Ureter (tissue), 1 donor: Measurements from ENCODE around the gene BMF. TPM values are rescaled to one million over a fixed set of nuclear protein-coding genes. Genes with fewer than 3 reads are reported as not detected.

ENCODE experiments used
- DNase-seq: peaks from one replicate; pipeline ENCODE4 v3.0.0-alpha.2; 2020; ENCODE audit warnings: low spot score
- total RNA-seq: library from RNA; stranded (reverse); gene quantifications from one replicate; pipeline ENCODE4 v1.2.4, GENCODE V29; 2023
- donor health status: DM: yes; HTN: yes; CAD: no.

Gene BMF
- total RNA-seq, 1 donor from 2014 or later: 8.3 TPM

- no peak for DNase-seq
Observed at GRCh38 chr15:40066589-40066988, 42.1 kb downstream of the BMF start.

DNA sequence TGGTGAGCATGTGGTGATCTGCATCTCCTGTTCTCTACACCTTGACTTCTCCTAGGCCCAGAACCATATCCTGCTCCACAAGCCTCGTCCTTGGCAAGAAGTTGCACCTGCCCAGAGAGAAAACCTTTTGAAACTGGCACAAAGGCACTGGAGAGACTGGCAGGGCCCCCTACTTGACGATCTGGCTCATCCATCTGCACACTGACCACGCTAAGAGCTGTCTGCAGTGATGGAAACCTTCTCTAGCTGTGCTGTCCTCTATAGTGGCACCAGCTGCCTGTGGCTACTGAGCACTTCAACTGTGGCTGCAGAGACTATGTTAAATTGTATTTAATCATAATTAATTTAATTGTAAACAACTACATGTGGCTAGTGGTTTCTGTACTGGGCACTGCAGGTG is 43.5 kb downstream of the BMF start:
- no peak for DNase-seq

GRCh38 chr15:40064231-40064894 is 44.3 kb downstream of the BMF start:
- DNase-seq: no peak

GRCh38 chr15:40063563-40064011 is 45.1 kb downstream of the BMF start:
- no peak for DNase-seq

- no peak for DNase-seq
Observed at GRCh38 chr15:40062816-40063562, 45.7 kb downstream of the BMF start.

DNA sequence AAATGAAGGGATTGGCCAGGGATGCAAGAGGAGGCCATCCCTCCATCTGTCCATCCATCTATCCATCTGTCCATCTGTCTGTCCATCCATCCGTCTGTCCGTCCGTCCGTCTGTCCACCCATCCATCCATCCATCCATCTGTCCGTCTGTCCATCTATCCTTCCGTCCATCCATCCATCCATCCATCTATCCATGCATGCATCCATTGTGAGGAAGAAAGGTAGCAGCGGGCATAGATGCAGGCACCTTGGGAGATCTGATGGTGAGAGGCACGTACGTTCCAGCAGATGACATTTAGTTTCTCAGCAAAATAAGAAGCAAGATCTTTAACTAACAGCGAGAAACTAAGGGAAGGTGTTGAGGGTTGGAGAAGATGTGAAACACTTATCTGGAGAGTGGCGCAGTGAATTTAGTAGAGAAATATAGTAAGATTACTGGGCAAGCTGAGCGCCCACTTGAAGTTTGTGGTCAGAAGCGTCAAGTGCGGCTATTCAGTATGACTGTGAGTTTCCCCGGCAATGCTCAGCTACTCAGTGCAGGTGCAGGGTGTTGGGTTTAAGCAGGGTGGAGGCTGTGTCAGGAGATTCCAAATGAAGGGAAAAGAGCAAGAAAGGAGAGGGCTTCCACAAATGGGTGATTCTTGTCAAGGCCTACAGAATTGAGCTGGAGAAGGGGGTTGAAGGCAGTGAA is 47.3 kb downstream of the BMF start:
- no peak for DNase-seq

DNA sequence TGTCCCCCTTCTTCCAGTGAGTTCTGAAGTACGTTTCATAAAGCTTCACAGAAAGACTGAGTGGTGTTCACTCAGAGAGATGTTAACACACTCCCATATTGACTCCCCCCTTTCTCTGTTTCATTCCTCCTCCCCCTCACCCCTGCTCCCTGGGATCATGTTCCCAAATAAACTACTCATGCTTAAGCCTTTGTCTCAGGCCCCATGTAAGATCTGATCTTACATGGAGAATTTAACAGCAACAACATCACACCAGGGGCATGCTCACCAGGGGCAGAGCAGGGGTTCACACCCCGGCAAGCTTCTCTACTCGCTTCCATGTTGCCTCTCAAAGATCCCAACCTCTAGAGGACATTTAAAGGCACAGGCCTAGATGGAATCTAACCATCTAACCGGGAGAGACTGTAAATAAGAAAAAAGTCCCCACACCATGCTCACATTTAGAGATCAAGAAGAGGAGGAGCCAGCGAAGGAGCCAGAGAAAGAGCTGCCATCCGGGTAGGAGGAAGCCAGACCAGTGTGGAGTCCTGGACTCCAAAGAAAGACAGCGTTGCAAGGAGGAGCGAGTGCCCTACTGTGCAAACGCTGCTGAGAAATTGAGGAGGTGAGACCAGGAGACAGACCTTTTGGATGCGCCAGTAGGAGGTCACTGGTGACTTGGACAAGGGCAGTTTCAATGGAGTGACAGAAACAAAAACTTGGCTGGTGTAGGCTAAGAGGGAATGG is 48.3 kb downstream of the BMF start:
- DNase-seq: no peak

- no peak for DNase-seq
Observed at GRCh38 chr15:40059821-40060220, 48.9 kb downstream of the BMF start.

GRCh38 chr15:40058476-40059140 is 50.1 kb downstream of the BMF start:
- no peak for DNase-seq

DNA sequence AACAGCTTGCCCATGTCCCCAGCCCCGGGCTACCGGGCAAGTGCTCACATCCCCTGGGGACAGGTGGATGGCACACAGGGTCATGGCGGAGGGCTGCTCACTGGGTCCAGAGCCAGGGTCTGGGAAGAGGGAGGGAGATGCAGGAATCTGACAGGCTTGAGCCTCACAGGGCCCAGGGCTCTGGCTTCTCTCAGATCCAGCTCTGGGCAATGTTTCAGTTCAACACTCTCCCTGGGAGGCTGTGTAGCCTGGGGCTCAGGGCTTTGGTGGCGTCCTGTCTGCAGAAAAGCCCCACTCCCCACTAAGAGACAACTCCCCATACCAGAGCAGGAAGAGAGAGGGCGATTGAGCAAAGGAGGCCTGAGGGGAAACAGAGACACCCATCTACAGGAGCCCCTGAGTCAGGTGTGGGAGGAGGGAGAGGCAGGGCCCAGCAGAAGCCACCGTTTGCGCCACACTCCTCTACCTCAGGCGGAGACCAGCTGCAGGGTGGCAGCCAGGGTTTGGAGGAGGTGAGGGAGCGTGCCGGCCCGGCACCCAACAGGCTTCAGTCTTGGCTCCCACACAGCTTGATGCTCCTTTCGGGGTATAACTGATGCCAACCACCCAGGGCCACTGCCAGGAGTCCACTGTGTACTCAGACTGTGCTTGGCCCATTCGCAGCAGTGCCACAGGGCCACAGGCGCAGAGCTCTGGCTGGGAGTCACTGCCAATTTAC is 52.9 kb downstream of the BMF start:
- peak; percentile 40 for DNase-seq

DNA sequence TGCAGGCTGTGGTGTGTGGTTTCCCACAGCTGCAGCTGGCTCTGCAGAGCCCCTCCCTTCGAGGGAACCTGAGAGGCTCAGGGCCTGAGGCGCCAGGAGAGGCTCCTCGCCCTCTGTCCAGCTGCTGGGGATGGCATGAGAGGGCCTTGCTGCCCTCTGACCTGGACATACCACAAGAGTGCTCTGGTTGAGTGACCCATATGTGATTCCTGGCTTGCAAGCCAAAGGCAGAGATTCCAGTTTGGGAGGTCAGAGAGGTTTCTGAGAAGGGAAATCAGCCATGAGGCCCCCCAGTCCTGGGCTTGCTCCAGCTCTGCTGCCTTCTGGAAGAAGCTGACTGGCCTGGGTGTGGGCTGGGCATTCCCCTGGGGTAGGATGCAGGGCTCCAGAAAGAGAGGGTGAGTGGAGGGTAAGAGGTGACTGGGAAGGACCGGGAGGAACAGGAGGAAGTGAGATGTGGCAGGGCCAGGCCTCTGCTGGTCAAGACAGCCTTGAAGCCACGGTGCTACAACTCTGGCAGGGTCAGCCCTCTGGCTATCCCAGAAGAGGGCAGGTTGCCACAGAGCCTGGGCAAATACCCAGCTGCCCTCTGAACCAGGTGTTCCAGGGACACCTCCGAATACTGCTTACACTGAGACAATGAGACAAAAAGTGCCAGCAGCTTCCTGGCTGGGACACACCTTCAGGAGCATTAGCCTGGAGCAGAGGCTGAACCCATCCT is 53.7 kb downstream of the BMF start:
- DNase-seq: peak; percentile 40

DNA sequence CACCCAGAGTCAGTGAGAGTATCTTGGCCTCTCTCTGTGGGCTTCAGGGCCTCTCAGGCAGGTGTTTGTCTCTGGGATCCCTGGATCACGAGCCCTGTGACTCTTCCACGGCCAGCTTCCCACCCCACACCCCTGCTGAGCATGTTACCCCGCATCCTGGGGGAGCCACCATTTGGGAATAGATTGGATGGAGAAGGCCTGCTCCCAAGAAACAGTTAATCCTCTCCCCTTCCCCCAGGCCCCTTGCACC is 54.1 kb downstream of the BMF start:
- DNase-seq: peak; percentile 41

- DNase-seq: peak; percentile 30
Observed at GRCh38 chr15:40053831-40054604, 54.7 kb downstream of the BMF start.

GRCh38 chr15:40053079-40053830 is 55.4 kb downstream of the BMF start:
- peak; percentile 22 for DNase-seq

DNA sequence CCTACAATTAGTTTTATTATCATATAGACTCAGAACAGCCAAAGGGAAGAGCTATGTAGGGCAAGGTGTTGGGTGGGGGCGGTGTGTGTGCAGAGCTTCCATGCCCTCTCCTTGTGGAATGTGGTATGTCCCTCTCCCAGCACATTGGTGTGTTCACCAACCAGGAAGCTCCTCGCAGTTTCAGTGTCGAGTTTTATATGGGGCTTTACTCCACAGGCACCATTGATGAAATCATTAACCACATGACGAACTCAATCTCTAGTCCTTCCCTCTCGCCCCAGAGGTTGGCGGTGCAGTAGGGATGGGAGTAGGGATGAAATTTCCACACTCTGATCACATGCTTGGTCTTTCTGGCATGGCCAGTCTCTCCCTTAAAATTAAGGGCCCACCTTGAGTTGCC is 56.1 kb downstream of the BMF start:
- DNase-seq: peak; percentile 23

GRCh38 chr15:40051616-40052415 is 56.9 kb downstream of the BMF start:
- DNase-seq: peak; percentile 32

GRCh38 chr15:40050788-40051470 is 57.8 kb downstream of the BMF start:
- DNase-seq: peak; percentile 42
